ENCODE measurements around the gene PNPO.
A peak's percentile ranks its signal among the peaks of the same experiment; 100 is the strongest.

PNPO gene

DNA sequence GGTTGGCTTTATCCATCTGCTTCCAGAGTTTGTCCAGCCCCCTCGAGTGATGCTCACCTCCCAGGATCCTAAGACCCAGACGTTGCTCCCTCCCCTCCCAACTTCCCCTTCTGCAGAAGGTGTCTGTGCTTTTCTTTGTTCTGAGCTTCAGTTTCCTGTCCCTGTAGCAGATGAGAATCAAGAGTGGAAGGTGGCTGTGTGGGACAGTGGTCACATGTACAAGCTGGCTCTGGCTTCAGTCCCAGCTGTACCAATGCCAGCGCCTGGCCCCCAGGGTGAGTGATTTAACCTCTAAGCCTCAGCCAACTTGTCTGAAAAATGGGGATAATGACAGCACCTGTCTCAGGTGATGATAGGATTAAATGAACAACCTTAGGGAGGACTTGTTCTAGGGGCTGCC, 8.6 kb downstream of the PNPO start:
- DNase-seq (no peak), ATAC-seq (no peak)

DNA sequence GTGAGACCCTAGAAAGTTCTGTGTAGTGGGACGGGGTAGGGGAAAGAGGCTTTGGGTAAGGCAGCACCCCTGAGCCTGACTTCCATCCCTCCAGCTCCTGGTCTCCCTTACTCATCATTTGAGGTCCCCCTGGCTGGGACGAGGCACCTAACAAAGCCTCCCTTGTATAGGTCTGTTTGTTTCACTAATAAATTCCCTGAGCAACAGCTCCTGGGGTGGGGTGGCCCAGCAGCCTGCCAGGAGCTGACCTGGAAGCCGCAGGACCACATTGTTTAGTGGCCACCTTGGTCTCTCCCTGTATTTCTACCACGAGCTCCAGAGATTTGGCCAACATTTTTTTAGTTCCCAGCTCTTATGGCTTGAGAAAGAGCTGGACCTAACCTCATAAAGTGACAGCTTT, 9.1 kb downstream of the PNPO start:
- DNase-seq (no peak), ATAC-seq (no peak)

DNA sequence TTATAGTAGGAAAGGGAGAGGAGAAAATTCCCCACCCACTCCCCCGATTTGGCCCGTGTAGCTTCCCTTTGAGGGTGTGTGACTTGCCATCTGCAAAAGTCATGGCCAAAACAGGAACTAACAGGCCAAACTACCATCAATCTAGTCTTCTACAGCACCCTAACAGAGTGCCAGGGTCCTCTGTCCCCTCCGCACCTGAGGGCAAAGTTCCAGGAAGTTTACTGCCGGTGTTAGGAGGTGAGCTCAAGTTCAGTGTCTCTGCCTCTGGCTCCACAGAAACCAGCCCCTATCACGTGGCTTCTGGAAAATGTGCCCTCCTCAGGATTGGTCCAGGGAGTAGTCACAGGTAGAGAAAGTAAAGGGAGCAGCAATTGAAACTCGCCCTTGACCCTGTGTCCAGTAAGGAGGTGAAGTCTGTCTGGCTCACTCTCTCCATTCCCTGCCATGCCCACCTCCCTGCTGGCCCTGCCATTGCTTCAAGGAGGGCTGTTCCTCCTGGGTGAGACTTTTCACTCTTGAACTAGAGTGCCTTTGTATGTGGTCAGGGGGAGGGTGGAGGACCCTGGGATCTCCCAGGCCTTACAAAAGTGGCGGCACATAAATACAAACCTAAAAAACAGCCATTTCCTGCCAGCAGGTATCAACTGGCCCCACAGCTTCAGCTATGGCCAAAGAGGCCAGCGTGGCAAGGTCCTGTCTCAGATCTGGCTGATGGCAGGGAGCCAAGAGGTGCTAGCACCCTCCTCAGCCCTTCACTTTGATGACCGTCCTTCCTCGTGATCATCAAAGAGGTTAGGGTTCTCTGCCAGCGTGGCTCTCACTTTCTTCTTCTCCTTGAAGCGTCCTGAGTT, 11.0 kb downstream of the PNPO start:
- no peak for ATAC-seq

GRCh38 chr17:47953909-47954308, 12.5 kb downstream of the PNPO start:
- no peak for DNase-seq
- no peak for ATAC-seq

More for the DNA sequence above, 11.0 kb downstream of the PNPO start:
- no peak for DNase-seq

GRCh38 chr17:47955497-47956461, 14.4 kb downstream of the PNPO start:
- DNase-seq (no peak), ATAC-seq (no peak)

DNA sequence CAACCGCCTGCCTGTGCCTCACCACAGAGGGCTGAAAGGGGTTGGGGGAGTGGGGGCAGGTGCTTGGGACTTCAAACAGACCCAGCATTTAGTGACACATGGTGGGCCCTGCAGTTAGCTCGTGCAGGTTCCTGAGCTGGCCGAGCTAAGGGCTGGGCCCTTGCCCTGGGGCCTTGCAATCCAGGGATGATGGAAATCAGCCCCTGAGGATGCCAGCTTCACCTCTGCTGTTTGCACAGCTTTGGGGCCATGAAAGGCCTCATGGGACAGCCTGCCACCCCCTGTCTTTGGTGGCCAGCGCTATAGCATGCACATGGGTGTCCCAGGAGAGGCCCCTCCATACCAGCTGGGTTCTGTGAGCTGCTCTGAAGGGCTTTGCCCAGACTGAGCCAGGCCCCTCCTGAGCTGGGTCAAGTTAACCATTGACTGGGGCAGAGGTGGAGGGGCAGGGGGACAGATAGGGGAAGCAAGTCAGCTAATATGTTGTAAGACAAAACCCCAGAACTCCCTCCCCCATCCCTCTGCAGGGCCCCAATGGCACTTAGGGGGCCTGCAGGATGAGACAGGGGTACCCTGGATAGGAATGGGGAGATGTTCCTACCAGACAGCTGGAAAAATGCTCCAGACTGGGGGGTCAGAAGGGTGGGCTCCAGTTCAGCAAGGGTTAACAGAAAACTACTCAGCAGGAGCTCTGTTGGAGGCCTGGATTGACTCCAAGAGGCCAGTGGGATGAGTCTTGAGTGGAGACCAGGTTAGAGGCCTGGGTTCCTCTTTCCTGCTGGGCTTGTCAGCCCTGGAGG, 15.6 kb downstream of the PNPO start:
- ATAC-seq (no peak), DNase-seq (no peak)

GRCh38 chr17:47957591-47958490, 16.5 kb downstream of the PNPO start, which contains the start of gene PRR15L:
Gene PRR15L, minus strand, starts transcription at chr17:47957883. Its CDS starts 4,649 bp downstream, at chr17:47953234.
- ATAC-seq (no peak), DNase-seq (no peak)

DNA sequence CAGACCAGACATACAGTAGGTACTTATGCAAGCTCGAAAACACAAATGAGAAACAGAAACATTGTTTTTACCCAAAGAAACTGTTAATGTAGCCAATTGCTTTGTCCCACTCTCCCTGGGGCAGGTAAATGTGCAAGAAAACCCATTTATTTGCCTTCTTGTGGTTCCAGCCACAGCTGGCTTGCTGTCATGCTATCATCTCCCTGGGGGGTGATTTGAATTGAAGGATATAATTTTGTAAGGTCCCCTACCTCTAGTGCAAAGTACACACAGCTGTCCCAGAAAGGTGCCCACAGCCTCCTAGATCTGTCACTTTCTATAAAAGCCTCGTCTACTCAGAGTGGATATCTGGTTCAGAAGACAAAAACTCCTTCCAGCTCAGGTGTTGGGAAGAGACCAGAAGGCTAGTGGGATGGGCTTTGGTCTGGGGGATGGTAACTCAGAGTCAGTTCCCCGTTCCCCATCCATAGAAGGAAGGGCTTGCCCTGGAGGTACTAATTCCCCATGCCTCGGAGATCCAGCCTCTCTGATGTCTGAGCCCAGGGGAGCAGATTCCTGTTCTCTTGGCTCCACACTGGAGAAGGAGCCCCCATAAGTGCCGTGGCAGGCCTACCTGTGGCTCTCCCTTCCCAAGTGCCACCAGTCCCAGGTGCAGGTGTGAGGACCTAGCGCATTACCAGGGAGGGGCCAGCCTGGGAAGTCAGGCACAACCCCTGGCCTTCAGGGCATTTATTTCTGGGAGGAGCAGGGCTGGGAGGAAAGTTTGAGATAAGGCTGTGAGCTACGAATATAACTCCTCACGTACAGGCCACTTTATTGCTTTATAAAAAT, 18.7 kb downstream of the PNPO start:
- DNase-seq (no peak), ATAC-seq (no peak)

- ATAC-seq (no peak), DNase-seq (no peak)
These were observed 20.0 kb downstream of the PNPO start for GRCh38 chr17:47961406-47961805.

DNA sequence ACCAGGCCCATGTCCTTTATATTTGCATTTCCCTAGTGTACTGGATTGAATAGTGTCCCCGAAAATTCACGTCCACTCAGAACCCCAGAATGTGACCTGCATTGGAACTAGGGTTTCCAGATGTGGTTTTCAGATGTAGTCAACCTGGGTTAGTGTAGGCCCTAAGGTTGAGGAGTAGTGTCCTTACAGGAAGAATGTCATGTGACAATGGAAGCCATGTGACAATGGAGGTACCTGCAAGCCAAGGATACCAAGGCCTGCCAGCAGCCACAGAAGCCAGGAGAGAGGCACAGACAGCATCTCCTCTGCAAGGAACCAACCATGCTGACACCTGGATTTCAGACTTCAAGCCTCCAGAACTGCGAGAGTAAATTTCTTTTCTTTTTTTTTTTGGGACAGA, 21.5 kb downstream of the PNPO start:
- DNase-seq, result no peak
- no peak for ATAC-seq

GRCh38 chr17:47964856-47965255, 23.5 kb downstream of the PNPO start:
- ATAC-seq (no peak), DNase-seq (no peak)

DNA sequence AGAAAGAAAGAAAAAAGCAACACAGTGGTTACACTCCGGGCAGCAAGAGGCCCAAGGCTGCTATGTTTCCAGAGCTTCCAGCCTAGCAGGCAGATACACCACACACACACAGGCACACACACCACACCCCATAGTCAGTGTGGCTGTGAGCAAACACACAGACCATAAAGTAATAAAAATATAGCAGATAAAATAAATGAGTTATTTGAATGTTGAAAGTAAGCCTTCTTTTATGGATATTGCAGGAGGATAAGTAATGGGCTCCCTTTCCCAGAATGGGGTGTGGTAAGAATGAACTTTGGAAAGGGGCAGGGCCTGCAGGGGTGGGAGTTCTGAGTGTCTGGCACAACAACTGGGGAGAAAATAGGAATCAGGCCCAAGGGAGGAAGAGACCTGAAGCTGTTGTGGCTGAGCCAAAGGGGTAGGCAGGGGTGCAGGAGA, 24.7 kb downstream of the PNPO start:
- ATAC-seq, result no peak
- DNase-seq, result no peak

- DNase-seq (no peak), ATAC-seq (no peak)
These were observed 26.4 kb downstream of the PNPO start for GRCh38 chr17:47967607-47968252.

DNA sequence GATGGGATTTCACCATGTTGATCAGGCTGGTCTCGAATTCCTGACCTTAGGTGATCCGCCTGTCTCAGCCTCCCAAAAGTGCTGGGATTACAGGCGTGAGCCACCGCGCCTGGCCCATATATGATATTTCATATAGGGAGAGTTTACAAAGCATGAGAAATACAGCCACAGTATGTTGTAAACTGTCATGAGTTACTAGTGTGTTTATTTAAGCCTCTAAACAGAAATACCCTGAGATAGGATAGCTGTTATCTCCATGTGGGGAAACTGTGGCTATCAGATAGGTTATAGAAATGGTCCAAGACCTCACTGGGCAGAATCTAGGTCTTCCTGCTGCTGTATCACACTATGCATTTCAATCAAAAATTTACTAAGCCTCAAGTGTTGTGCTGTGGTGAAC, 27.5 kb downstream of the PNPO start:
- ATAC-seq, result no peak
- DNase-seq, result no peak

DNA sequence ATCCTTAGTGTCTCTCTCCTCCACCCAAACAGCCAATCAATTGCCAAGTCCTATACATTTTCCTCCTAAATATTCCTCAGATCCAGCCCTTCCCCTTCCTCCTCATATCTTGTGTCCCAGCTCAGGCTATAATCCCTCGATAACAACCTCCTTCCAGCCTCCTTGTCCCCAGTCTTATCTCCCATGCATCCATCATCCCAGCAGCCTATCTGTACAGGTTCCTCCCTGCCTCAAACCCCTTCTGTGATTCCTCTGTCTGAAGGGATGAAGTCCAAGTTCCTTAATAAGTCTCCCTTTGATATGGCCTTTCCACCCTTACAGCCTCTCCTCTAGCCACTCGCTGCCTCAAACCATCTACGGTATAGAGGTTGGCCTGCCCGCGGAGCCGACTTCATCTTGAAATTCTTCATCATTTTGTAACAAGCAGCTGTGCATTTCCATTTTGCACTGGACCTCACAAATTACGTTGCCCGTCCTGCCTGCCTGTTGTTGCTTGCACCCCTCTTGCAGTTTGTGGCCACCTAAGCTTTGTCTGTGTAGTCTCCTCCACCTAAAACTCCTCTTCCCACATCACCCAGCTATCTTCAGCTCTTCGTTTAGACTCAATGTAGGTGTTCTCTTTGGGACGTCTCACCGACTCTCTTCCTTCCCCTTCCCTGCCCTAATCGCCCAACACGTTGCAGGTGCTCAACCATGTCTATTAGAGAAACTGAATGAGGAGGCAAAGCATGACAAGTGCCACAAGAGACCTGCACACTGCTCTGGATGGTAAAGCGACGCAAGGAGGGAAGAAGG, 28.8 kb downstream of the PNPO start:
- ATAC-seq (no peak), DNase-seq (no peak)

DNA sequence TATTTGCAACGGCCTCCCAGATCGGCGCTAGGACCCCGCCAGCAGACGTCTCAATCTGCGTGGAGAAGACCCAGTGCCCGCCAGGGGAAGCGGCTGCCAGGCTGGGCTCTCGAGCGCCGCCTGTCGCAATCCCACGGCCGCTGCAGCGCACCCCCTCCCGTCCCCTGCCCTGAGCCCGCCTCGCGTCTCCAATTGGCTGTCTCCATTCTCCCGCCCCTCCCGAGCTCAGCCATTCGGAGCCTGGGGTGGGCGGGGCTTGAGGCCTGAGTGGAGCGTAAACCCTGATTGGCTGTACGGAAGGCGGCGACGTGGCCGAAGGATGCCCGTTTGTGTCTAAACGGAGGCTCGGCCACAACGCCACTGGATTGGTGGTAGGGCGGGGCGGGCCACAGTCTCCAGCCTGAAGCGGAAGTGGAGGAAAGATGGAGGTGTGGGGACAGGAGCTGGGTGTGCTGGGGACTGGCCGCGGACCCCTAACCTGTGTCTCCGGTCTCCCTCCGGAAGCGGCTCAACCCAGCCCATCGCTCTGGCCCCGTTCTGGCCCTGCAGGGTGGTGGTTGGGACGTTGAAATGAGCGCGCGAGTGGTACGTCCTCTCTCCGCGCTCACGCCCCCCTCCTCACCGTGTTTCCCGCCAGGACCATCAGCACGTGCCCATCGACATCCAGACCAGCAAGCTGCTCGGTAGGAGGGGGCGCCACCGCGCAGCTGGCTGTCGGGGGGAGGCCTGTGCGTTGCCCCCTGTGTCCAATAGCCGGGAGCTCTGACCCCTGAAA, 29.5 kb downstream of the PNPO start, which contains the start of gene CDK5RAP3:
CDK5RAP3 (plus strand) TSS at position 389 of the 775 bp plus-strand sequence; CDS start at position 423, 34 bp downstream.
- ATAC-seq, result peak; percentile 99
- peak; percentile 100 for DNase-seq

DNA sequence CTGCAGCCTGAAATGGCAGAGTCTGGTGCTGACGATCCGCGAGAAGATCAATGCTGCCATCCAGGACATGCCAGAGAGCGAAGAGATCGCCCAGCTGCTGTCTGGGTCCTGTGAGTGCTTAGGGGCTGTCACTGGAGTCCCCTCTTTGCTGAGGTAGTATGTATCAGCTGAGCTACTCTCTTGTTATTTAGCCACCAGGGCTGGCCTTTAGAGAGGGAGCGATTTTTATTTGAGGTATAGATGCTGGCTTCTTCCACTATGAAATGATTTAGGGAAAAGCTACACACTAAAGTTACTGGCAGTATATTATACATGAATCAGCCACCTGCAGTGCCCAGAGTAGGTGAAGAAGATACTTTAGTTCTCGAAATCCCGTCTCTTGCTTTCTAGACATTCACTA, 32.2 kb downstream of the PNPO start:
- ATAC-seq, result no peak
- DNase-seq, result no peak

All from stimulated activated naive CD8-positive, alpha-beta T cell treated with anti-CD3 and anti-CD28 coated beads, Interleukin-15, Interleukin-2, amounts not matched to agents 100 U/mL and 50 U/mL, for 24 hours (primary cell).